ENCODE data around the gene PDSS2. TPM values are rescaled to one million over a fixed set of nuclear protein-coding genes. Genes with fewer than 3 reads are reported as not detected.

PDSS2 gene
- total and polyA plus RNA-seq, 2 of the 8 experiments (the other 6 are each of a cell fraction or from before 2014, with no cell fraction given) = 10.7 to 16.1 TPM

- no peak overlapping the region for H4K5ac ChIP-seq (ENCODE audit: insufficient read length, low read depth, low read length)
- 91% methylated on average over 3 of the region's 3 CpGs; no CpG with 5 or more reads in 1 of the 2 experiments for WGBS, 2 experiments (ENCODE audit: extremely low coverage in 1 of 2, insufficient coverage in 1 of 2, insufficient read length in 1 of 2, insufficient replicate concordance in 2 of 2, low coverage in 1 of 2, low lambda C conversion rate in 2 of 2, missing lambda C conversion rate in 1 of 2)
- no peak overlapping the region for H3K27ac ChIP-seq (ENCODE audit: low read depth, low read length)
- H2BK5ac ChIP-seq (ENCODE audit: low read depth, low read length) = no peak overlapping the region
- no peak for FAIRE-seq
- H3K56ac ChIP-seq (replicated peaks; ENCODE audit: insufficient read length, low read depth, low read length) = no peak overlapping the region
- H3K14ac ChIP-seq (ENCODE audit: insufficient read length) = no peak overlapping the region
- POLR2A ChIA-PET (ENCODE audit: partially characterized antibody) = no interaction called here
- H3K4ac ChIP-seq (replicated peaks; ENCODE audit: insufficient read length, low read depth, low read length) = no peak overlapping the region
- H3K4me2 ChIP-seq (ENCODE audit: insufficient read depth in 1 of 2, low read depth in 2 of 2, low read length in 2 of 2) = no peak overlapping the region
- H4K20me1 ChIP-seq (replicated peaks in 1 of 2; ENCODE audit: control insufficient read depth in 1 of 2, insufficient read depth in 2 of 2, low read length in 2 of 2) = no peaks in the 10 kb centered on the region
- no peak overlapping the region for H3K9ac ChIP-seq (replicated peaks in 1 of 4; ENCODE audit: extremely low read depth in 1 of 4, low read depth in 3 of 4, low read length in 3 of 4)
- H3K36me3 ChIP-seq (ENCODE audit: control insufficient read depth in 2 of 4, insufficient read depth in 4 of 4, low read length in 3 of 4) = no peaks in the 10 kb centered on the region
- H2BK20ac ChIP-seq (ENCODE audit: low read length) = no peak overlapping the region
- no peak for DNase-seq (ENCODE audit: low read depth in 1 of 2, low spot score in 2 of 2)
- no peaks in the 10 kb centered on the region for H3K79me1 ChIP-seq (ENCODE audit: low read depth, low read length)
- H3K4me1 ChIP-seq (replicated peaks in 1 of 4; ENCODE audit: control insufficient read depth in 3 of 4, insufficient read depth in 4 of 4, low read length in 3 of 4) = peaks cover 0 to 3% (median 1%) of the 10 kb centered on the region in 4 experiments; a peak in 2 of 7 replicates
- H3K27me3 ChIP-seq (replicated peaks in 1 of 4; ENCODE audit: control insufficient read depth in 3 of 4, extremely low read depth in 1 of 4, insufficient read depth in 3 of 4, low read length in 3 of 4) = no peaks in the 10 kb centered on the region
- H3K79me2 ChIP-seq (ENCODE audit: control insufficient read depth in 1 of 2, insufficient read depth in 2 of 2, low read length in 2 of 2) = no peaks in the 10 kb centered on the region
- no peak overlapping the region for H2AFZ ChIP-seq (ENCODE audit: low read length)
- no peak overlapping the region for H2BK12ac ChIP-seq (ENCODE audit: low read depth, low read length)
- no peak overlapping the region for H4K8ac ChIP-seq (ENCODE audit: extremely low read depth, insufficient read depth, low read length)
- no peak overlapping the region for H2BK15ac ChIP-seq (ENCODE audit: low read length)
- no peaks in the 10 kb centered on the region for H3K23me2 ChIP-seq (ENCODE audit: low read depth, low read length)
- TF ChIP-seq SP1 (IDR thresholded peaks at IDR 0.05; ENCODE audit: low read depth, low read length) (no peak), RXRA (IDR thresholded peaks at IDR 0.05; ENCODE audit: insufficient read depth, low read depth, low read length) (no peak), RAD21 (IDR thresholded peaks at IDR 0.05 in 1 of 2, conservative IDR thresholded peaks at IDR 0.05 in 1 of 2; ENCODE audit: low read depth in 2 of 2, low read length in 2 of 2) (no peak), TAF1 (IDR thresholded peaks at IDR 0.05; ENCODE audit: low read depth, low read length) (no peak), EZH2 (IDR thresholded peaks at IDR 0.05; ENCODE audit: low read depth, low read length, severe bottlenecking) (no peak), YY1 (IDR thresholded peaks at IDR 0.05; ENCODE audit: low read depth, low read length) (no peak), KDM1A (IDR thresholded peaks at IDR 0.05; ENCODE audit: borderline replicate concordance, low read length) (no peak), CBX5 (IDR thresholded peaks at IDR 0.05; ENCODE audit: low read depth, low read length) (no peak), KDM5A (IDR thresholded peaks at IDR 0.05; ENCODE audit: low read length) (no peak), BRCA1 (IDR thresholded peaks at IDR 0.05; ENCODE audit: low read depth, low read length) (no peak), SIX5 (IDR thresholded peaks at IDR 0.05; ENCODE audit: low read depth, low read length) (no peak), SIN3A (conservative IDR thresholded peaks at IDR 0.05 in 1 of 2, IDR thresholded peaks at IDR 0.05 in 1 of 2; ENCODE audit: low read depth in 1 of 2, low read length in 2 of 2) (no peak)
- H2BK120ac ChIP-seq (replicated peaks; ENCODE audit: low read depth, low read length) = no peak overlapping the region
- H3K18ac ChIP-seq (ENCODE audit: extremely low read depth, low read length) = no peak overlapping the region
- H4K91ac ChIP-seq (replicated peaks; ENCODE audit: insufficient read length, low read length) = no peak overlapping the region
- H3K4me3 ChIP-seq (ENCODE audit: extremely low read depth in 1 of 4, insufficient read depth in 2 of 4, low read depth in 3 of 4, low read length in 4 of 4) = no peak overlapping the region
- no peak overlapping the region for H2AK5ac ChIP-seq (ENCODE audit: low read depth, low read length)
- CTCF ChIA-PET (ENCODE audit: partially characterized antibody) = interaction anchor here (0.8 kb wide), 1 partner anchor 10 kb away, joined by 3 read pairs; no protein-coding TSS in a partner anchor
- H3K9me3 ChIP-seq (ENCODE audit: insufficient read depth in 2 of 2, low read depth in 1 of 2, low read length in 1 of 2) = no peaks in the 10 kb centered on the region
- no peak overlapping the region for H3K23ac ChIP-seq (ENCODE audit: insufficient read length)
Measured at GRCh38 chr6:107264357-107264840, 195.0 kb downstream of the PDSS2 start.
